SU-DHL-6 (cell line): ENCODE data around the gene ADAMTS15.

Experiments
- EZH2phosphoT487 ChIP-seq: fragments of 200-600 bp; sonication (generic), shearing (Covaris generic); conservative IDR thresholded peaks from 2 replicates; pipeline ENCODE4 v1.6.1; 2018; ENCODE audit warnings: mild to moderate bottlenecking, antibody characterized with exemption, low read length, moderate library complexity, mixed read lengths
- TF ChIP-seq, protein P1 (sequence below): fragments of 200-600 bp; sonication (generic); IDR thresholded peaks from one replicate; pipeline ENCODE4 v1.5.1; 2017; ENCODE audit warnings: antibody characterized with exemption, mild to moderate bottlenecking, low read length, moderate library complexity; ENCODE audit not compliant: insufficient read depth, poor library complexity, severe bottlenecking

DNA sequence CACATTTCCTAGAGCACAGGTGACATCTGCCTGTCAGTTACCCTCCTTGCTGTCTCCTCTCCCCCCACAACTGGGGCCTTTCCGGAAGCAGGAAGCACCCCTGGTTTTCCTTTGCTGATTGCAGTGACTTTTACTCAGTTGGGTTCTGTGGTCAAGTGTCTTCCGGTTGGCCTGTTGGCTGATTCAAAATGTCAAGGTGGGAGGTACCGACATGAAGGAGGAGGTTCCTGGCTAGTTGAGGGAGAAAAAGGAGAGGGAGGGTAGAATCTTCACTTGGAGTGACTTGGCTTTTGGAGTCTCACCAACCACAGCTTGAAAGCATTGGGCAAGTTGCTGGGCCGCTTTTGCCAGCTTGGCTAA lies 9.3 kb upstream of the ADAMTS15 start:
- TF ChIP-seq, protein P1, sequence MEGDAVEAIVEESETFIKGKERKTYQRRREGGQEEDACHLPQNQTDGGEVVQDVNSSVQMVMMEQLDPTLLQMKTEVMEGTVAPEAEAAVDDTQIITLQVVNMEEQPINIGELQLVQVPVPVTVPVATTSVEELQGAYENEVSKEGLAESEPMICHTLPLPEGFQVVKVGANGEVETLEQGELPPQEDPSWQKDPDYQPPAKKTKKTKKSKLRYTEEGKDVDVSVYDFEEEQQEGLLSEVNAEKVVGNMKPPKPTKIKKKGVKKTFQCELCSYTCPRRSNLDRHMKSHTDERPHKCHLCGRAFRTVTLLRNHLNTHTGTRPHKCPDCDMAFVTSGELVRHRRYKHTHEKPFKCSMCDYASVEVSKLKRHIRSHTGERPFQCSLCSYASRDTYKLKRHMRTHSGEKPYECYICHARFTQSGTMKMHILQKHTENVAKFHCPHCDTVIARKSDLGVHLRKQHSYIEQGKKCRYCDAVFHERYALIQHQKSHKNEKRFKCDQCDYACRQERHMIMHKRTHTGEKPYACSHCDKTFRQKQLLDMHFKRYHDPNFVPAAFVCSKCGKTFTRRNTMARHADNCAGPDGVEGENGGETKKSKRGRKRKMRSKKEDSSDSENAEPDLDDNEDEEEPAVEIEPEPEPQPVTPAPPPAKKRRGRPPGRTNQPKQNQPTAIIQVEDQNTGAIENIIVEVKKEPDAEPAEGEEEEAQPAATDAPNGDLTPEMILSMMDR = no peak
- no peak for TF ChIP-seq EZH2phosphoT487
